ENCODE results near the gene CAMK2G.

DNA sequence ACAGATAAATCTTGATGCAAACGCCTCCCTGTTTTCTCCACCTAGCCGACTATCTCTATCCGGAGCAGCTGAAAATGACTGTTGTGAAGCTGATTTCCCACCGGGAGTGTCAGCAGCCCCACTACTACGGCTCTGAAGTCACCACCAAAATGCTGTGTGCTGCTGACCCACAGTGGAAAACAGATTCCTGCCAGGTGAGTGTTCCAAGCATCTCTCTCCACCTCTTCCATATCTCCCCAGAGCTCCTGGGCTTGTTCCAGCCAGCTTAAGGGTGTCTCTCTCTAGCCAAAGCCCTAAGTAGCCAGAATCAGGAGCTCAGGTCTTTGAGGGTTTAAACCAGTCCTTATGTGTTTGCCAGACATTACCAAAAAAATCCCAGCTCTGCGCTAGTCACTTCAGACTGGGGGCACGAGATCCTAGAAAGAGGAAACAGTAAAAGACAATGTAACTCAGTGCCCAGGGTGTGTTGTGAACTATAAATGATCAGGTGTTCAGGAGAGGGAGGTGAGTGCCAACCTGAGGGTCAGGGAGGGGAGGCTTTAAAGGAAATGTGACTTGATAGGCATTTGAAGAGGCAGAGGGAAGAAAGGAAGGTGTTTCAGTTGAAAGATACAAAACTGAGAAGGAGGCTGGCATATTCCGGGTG is 41.0 kb upstream of the CAMK2G start:
- TF ChIP-seq, protein P1, sequence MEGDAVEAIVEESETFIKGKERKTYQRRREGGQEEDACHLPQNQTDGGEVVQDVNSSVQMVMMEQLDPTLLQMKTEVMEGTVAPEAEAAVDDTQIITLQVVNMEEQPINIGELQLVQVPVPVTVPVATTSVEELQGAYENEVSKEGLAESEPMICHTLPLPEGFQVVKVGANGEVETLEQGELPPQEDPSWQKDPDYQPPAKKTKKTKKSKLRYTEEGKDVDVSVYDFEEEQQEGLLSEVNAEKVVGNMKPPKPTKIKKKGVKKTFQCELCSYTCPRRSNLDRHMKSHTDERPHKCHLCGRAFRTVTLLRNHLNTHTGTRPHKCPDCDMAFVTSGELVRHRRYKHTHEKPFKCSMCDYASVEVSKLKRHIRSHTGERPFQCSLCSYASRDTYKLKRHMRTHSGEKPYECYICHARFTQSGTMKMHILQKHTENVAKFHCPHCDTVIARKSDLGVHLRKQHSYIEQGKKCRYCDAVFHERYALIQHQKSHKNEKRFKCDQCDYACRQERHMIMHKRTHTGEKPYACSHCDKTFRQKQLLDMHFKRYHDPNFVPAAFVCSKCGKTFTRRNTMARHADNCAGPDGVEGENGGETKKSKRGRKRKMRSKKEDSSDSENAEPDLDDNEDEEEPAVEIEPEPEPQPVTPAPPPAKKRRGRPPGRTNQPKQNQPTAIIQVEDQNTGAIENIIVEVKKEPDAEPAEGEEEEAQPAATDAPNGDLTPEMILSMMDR (conservative IDR thresholded peaks at IDR 0.05): no peak
- TF ChIP-seq EZH2 (IDR thresholded peaks at IDR 0.05; ENCODE audit: low read depth): no peak
